Cerebellar cortex (tissue), 1 donor: ENCODE measurements around the gene BMPER.

Experiments
- DNase-seq: peaks from one replicate; pipeline ENCODE4 v3.0.0-alpha.2; 2015; ENCODE audit warnings: low spot score

Gene BMPER

DNA sequence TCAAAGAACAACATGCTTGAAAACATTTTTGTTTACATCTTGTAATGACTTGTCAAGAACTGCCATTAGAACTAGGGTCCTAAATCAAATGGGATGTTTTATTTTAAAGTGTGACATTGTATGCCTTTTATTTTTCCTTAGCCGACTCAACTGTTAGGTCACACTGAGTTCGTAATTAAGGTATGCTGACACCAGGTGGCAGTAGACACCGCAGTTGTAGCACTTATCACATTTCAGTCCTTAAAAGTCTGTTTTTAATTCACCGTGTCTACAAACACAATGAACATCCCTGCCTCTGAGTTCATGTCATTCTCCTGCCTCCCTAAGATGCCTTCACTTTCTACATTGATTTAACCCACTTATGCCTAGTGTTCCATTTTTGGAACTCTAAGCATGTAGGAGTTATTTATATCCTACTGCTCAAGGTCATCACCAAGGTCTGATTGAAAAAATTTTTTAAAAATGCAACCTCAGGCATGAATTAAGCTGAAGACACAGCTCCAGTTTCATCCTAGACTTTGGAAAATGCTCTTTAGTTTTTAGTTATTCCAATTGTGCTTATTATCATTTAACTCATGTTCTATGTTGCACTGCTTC lies 186.1 kb downstream of the BMPER start:
- DNase-seq, result peak; percentile 32

- no peak for DNase-seq
These were observed 187.9 kb downstream of the BMPER start for GRCh38 chr7:34093276-34093675.

DNA sequence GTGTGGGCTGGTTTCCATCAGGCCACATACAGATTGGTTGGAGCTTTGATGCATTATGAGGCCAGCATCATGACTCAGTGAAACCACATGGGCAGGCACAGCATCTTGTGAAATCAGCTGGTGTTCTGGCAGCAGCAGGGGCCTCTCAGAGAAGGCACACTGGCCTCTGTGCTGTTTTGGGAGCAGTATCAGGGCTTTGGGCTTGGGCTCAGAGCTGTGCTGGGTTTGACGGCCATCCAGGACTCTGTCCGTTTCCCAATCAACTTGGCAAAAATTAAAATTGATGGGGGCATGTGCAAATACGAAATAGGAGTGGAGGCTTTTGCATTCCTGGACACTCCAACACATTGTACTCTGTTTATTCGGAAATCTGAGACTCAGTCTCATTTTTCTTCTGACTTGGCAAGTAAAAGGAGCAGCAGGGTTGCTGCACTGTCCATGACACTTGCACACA lies 190.9 kb downstream of the BMPER start:
- DNase-seq, result peak; percentile 56

DNA sequence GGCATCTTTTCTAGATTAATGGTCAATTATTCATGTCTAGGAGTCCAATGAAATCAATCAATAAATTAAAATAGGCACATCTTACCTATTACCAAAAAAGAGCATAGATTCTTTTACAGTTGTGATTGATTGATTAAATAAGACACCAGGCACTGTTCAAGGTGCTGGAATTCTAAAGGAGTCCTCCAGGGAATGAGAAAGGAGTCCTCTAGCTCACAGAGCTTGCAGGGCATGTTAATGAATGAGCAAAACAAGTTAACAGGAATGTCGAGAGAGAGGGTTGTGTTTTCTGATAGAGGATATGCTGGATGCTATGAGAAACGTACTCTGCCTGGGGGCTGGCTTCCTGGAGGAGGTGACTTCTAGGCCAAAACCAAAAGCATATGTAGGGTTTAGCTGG lies 191.4 kb downstream of the BMPER start:
- DNase-seq, result no peak

DNA sequence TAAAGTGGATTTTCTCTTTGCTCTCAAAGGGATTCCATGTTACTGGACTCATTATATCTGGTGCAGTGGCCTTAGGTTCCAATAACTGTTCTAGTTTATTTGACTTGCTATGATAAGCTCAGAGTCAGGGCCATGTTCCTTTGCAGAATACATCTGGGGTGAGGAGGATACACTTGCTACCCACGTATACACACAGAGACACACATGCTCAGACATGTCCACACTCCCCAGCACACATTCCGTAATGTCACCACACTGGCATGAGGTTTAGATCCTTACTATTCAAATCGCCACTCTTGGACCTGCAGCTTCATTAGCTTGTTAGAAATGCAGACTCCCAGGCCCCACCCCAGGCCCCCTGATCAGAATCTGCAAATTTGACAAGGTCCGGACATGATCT lies 195.3 kb downstream of the BMPER start:
- DNase-seq, result no peak

DNA sequence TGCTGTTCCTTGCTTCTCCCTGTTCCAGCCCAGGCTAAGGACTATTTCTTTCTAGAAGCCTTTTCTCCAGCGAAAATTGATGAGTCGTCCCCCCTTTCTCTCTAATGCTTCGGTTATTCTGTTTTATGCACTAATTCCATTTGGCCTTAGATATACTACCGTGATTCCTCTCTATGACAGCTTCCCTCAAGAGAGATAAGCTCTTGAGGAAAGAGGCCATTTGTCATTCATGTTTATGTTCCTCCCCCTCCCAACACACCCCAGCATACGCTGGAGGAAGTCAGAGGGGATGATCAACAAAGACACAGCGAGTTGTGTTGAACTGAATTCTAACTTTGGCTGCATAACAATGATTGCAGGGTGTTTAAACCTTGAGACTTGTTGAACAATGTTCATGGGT lies 198.8 kb downstream of the BMPER start:
- DNase-seq, result no peak

DNA sequence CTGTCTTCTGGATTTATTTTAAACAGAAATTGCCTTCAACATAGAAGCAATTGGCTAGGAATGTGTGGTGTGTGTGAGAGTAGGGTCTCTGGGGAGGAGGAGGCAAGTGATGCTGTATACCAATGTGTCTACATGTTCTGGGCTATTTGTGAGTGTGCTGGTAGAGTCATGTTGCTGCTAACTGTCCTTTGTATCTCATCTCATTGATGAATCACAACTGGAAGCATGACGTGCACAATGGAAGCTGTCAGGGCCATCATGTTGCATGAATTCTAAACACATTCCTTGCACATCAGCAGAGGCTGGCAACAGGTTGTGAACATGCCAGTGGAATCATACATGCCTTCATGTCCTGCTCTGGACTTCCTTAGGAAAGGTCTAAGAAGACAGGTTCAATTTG lies 199.7 kb downstream of the BMPER start:
- DNase-seq, result no peak

GRCh38 chr7:34107276-34107675 lies 201.9 kb downstream of the BMPER start:
- DNase-seq, result peak; percentile 61

GRCh38 chr7:34108165-34108564 lies 202.8 kb downstream of the BMPER start:
- no peak for DNase-seq

- no peak for DNase-seq
These were observed 204.8 kb downstream of the BMPER start for GRCh38 chr7:34109936-34110780.

DNA sequence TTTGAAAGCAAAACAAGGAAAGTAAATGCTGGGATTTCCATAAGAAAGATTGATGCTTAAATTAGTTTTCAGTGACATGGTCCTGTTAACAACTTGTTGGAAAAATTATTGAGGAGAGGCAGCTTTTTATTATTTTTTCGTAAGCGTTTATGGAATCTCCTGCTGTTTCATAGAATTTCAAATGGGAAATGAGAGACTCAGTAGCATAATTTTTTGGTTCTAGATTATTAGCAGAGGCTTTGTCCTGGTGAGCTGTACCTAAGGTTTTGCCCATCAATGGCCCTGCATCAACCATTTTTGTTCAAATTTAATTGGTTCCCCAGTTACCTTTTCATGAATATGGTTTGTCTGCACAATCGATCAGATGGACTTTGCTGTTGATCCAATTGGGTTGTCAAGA lies 205.7 kb downstream of the BMPER start:
- no peak for DNase-seq

DNA sequence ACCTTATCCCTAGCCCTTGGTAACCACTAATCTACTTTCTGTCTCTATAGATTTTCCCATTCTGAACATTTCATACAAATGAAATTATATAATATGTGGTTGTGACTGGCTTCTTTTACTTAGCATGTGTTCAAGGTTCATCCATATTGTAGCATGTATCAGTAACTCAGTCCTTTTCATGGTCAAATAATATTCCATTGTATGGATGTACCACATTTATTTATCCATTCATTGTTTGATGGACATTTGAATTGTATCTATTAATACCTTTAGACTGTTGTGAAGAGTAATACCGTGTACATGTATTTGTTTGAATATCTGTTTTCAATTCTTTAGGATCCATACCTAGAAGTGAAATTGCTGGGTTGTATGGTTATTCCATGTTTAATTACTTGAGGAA lies 210.2 kb downstream of the BMPER start:
- no peak for DNase-seq

DNA sequence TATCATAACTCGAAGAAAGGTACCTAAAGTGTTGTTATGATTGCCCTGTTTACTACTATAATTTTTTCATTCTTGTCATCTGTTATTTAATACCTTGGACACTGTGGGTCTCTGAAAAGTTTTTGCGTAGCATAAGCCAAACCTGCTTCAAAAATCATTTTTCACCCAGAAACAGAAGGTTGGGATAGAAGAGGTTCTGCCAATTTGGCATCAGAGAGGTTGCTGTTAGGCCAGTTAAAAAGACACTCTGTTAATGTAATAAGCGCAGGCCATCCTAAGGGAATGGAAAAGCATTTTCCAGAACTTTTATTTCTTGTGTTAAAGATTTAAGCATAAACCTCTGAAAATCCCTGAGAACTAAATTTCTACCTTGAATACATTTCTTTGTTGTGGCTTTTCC lies 212.2 kb downstream of the BMPER start:
- DNase-seq, result peak; percentile 79

DNA sequence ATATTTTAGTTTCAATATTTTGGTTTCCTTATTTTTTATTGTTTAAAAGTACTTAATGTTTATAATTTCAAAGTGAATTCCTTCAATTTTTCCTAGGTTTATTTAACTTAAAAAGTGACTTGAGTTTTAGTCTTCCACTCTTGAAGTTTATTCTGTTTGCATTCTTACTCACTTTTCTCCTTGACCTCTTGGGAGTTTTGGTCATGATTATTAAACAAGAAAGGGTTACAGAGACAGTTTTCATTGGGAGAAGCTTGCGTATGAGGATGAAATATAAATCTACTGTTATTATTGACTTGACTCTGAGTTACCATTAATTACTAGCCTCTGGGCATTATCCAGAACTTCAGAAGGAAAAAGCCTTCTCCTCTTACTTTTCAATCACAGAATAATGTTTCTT lies 216.0 kb downstream of the BMPER start:
- no peak for DNase-seq

DNA sequence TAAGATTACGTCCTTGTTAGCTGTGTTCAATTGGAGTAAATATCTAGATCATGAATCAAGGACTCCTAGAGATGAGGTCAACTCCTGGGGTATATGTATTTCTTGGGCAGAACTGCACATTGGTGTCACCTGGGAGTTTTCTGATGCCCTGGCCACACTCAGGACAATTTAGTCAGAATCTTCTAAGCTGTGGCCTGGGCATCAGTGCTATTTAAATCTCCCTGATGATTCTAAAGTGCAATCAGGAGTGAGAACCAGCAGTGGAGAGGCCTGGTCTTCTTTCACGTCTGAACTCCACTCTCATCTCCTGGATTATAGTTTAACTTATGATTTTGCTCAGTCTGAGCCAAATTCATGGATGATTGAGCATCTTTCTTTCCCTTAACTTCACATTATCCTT lies 218.0 kb downstream of the BMPER start:
- no peak for DNase-seq

DNA sequence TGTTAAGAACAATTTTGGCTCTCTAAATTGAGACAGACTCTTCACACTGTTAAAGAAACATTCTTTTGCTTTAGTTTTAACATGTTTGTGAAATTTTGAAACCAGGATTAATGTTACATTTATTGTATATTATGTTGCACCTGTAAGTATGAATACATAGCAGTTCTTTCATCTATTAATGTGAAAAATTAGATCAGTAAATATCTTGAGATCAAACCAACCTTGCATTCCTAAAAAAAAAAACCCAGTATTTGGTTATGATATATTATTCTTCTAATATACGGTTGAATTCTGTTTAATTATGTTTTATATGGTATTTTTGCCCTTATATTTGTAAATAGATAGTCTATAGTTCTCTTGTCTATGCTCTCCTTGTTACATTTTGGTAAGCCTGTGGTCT lies 219.4 kb downstream of the BMPER start:
- DNase-seq, result no peak

DNA sequence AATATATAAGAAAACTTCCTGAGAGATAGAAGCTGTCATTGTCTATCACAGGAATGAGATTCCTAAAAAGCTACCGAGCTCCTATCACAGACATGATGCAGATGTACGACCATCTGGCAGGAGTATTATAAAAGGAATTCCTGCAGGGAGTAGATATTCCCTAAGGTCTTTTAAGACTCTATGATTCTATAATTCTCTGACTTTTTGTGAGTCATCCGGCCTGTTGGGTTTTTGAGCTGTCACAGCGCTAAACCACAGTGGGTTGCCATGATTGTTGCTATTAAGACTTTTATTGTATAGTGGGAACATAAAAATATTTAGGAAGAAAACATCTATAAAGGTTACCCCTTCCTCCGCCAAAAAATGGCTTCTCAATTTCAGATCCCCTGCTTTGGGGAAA lies 223.4 kb downstream of the BMPER start:
- no peak for DNase-seq

- no peak for DNase-seq
These were observed 225.4 kb downstream of the BMPER start for GRCh38 chr7:34130558-34131295.

DNA sequence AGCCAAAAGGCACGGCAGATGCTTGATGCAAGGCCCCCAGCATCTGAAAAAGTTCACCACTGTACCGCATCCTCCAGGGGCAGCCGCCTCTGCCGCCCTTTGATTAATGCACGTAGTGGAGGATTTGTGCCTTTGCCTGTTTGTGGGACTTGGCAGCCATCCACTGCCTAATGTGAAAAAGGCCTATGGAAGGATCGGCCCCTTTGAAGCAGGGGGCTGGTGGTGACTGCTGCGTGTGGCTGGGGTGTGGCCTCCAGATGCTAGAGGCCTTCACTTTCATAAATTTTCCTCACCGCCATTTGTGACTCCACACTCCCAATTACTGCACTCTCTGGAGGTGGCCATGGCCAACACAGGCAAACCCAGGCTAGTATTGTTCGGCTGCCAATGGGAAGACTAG lies 226.0 kb downstream of the BMPER start:
- no peak for DNase-seq

DNA sequence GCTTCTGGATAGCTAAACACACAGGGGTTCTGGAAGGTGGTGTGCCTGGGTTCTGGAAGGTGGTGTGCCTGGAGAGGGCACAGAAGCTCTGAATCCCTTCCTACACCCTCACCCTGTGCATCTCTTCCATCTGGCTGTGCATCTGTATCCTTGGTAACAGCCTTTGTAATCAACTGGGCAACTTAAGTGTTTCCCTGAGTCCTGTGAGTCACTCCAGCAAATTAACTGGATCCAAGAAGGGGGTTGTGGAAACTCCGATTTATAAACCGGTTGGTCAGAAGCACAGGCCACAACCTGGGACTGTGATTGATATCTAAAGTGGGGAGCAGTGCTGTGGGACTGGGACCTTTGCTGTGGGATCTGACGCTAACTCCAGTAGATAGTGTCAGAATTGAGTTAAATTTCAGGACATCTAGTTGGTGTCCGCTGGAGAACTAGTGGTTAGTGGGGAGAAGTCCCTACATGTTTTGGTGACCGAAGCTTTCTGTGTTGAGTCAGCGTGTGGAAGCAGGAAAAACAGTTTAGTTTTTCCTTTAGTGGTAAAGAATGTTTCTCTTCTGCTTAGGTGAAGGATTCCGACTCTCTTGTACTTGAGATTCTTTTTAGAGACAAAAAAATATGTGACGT lies 228.1 kb downstream of the BMPER start:
- no peak for DNase-seq

GRCh38 chr7:34133983-34134782 lies 228.8 kb downstream of the BMPER start:
- DNase-seq, result peak; percentile 87

- DNase-seq, result peak; percentile 96
These were observed 230.6 kb downstream of the BMPER start for GRCh38 chr7:34135924-34136323.
